ENCODE data around the gene MAD2L2. TPM values are rescaled to one million over a fixed set of nuclear protein-coding genes. Genes with fewer than 3 reads are reported as not detected.

Gene MAD2L2
- total RNA-seq, 1 donor from 2014 or later, result 18.3 TPM

DNA sequence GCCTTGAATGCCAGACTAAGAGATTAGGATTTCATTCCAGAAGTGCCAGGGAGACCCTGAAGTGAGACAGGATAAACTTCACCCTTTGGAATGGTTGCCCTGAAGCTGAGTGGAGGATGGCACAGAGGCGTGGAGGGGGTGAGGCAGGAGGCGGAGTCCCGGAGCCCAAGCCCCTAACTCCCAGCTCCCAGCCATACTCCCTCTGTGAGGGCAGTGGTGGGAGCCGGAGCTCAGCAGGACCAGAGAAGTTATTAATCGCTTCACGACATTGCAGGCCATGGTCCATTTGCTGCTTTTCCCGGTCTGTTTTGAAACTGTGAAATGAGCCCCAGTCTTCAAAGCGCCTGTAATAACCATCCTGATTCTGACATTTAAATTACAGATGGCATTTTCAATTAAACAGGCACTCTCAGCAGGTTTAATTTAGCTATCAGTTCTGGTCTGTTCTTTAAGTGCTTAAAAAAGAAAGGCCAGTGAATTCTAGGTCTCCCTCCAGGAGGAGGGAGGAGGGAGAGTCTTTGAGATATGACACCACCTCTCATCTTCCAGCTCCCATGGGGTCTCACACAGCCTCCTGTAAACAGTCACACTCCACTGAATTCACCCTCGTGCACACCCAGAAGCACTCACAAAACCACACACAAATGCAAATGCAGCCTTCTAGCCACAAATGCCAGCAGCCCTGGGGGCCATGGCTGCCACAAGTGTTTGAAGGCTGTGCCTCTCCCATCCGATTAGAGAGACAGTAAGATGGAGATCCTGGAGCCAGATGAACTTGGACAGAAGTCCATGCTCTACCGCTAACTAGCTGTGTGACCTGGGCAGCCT lies 46.4 kb downstream of the MAD2L2 start:
- H3K4me1 ChIP-seq, result no peaks in the 10 kb centered on the region
- no peak for DNase-seq (ENCODE audit: low spot score in 2 of 2)
- no peak overlapping the region for H3K4me3 ChIP-seq
- no peak for TF ChIP-seq CTCF (IDR thresholded peaks at IDR 0.05)
- no peaks in the 10 kb centered on the region for H3K27me3 ChIP-seq
- no peaks in the 10 kb centered on the region for H3K9me3 ChIP-seq
- intact Hi-C loops (cut with DNase I), result no loop called here
- H3K27ac ChIP-seq, result no peak overlapping the region
- H3K36me3 ChIP-seq, result no peaks in the 10 kb centered on the region

GRCh38 chr1:11629184-11630016 lies 51.5 kb downstream of the MAD2L2 start:
- H3K4me3 ChIP-seq, result no peak overlapping the region
- H3K9me3 ChIP-seq, result no peaks in the 10 kb centered on the region
- no peaks in the 10 kb centered on the region for H3K4me1 ChIP-seq
- intact Hi-C loops (cut with DNase I), result no loop called here
- H3K36me3 ChIP-seq, result no peaks in the 10 kb centered on the region
- no peaks in the 10 kb centered on the region for H3K27me3 ChIP-seq
- TF ChIP-seq CTCF (IDR thresholded peaks at IDR 0.05), result no peak
- no peak overlapping the region for H3K27ac ChIP-seq
- no peak for DNase-seq (ENCODE audit: low spot score in 2 of 2)

DNA sequence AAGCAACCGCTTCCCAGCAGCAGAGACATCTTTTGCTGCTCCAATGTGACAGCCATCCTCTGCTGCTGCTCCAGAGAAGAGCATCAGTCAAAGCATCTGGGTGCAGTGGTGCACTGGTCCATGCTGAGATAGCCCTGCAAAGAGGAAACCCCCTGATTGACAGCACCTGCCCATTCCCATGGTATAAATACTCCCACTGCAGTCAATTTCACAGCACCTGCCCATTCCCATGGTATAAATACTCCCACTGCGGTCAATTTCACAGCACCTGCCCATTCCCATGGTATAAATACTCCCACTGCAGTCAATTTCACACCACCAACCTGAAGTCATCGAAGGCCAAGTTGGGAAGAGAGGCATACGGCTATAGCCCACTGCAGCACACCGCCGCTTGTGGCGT lies 52.2 kb downstream of the MAD2L2 start:
- no peak overlapping the region for H3K4me3 ChIP-seq
- H3K27ac ChIP-seq, result no peak overlapping the region
- intact Hi-C loops (cut with DNase I), result no loop called here
- H3K9me3 ChIP-seq, result no peaks in the 10 kb centered on the region
- no peaks in the 10 kb centered on the region for H3K4me1 ChIP-seq
- no peak for TF ChIP-seq CTCF (IDR thresholded peaks at IDR 0.05)
- DNase-seq (ENCODE audit: low spot score in 2 of 2), result no peak
- H3K36me3 ChIP-seq, result no peaks in the 10 kb centered on the region
- H3K27me3 ChIP-seq, result no peaks in the 10 kb centered on the region

GRCh38 chr1:11626551-11626950 lies 54.4 kb downstream of the MAD2L2 start:
- no peak for TF ChIP-seq CTCF (IDR thresholded peaks at IDR 0.05)
- Histone ChIP-seq H3K4me3 (no peak overlapping the region), H3K27me3 (no peaks in the 10 kb centered on the region), H3K36me3 (no peaks in the 10 kb centered on the region), H3K4me1 (no peaks in the 10 kb centered on the region), H3K9me3 (no peaks in the 10 kb centered on the region), H3K27ac (no peak overlapping the region)
- no peak for DNase-seq (ENCODE audit: low spot score in 2 of 2)
- intact Hi-C loops (cut with DNase I), result no loop called here

Other genes starting within 250 kb of the MAD2L2 start
- not detected for gene DISP3, start 202.0 kb downstream of the MAD2L2 start, total RNA-seq
- gene FBXO2, start 26.7 kb downstream of the MAD2L2 start, total RNA-seq, result 6.1 TPM
- 62.7 TPM for gene FBXO44, start 26.3 kb downstream of the MAD2L2 start, total RNA-seq
- 7.9 TPM for gene FBXO6, start 16.9 kb downstream of the MAD2L2 start, total RNA-seq
- 1.8 TPM for gene DRAXIN, start 10.6 kb upstream of the MAD2L2 start, total RNA-seq
- 95.6 TPM for gene AGTRAP, start 55.0 kb upstream of the MAD2L2 start, total RNA-seq
- not detected for gene C1orf167, start 81.0 kb upstream of the MAD2L2 start, total RNA-seq
- 48.4 TPM for gene MTHFR, start 124.8 kb upstream of the MAD2L2 start, total RNA-seq
- 18.6 TPM for gene CLCN6, start 125.0 kb upstream of the MAD2L2 start, total RNA-seq
- not detected for gene NPPA, start 166.6 kb upstream of the MAD2L2 start, total RNA-seq
- gene NPPB, start 177.8 kb upstream of the MAD2L2 start, total RNA-seq, result not detected
- 206 TPM for gene KIAA2013, start 245.3 kb upstream of the MAD2L2 start, total RNA-seq